CD14-positive monocyte (primary cell): ENCODE measurements around the gene KCNAB1. TPM values are rescaled to one million over a fixed set of nuclear protein-coding genes. Genes with fewer than 3 reads are reported as not detected.
A peak's percentile ranks its signal among the peaks of the same experiment; 100 is the strongest.

Source experiments
- DNase-seq, 3 donors: peaks; one replicate each; pipeline ENCODE4 v3.0.0-alpha.2; 2011 to 2022
- H2AFZ ChIP-seq: 2 replicates; pipeline ENCODE4 v1.6.0; 2012; ENCODE audit warnings: mild to moderate bottlenecking, low read depth, low read length, inconsistent platforms; ENCODE audit not compliant: insufficient read depth, poor library complexity, severe bottlenecking
- H3K27ac ChIP-seq, 2 donors: 1 replicate in 1 of 2; 2 replicates in 1 of 2; pipeline ENCODE4 v1.5.1; 2012 to 2013; ENCODE audit warnings: low read length in 2 of 2, control low read depth in 1 of 2, inconsistent platforms in 1 of 2, low read depth in 1 of 2, mild to moderate bottlenecking in 1 of 2
- H3K27me3 ChIP-seq, 2 donors: one replicate each; pipeline versions ENCODE4 v1.6.0 to v1.6.1; 2011 to 2013; ENCODE audit warnings: low read length in 2 of 2; ENCODE audit not compliant: control insufficient read depth in 2 of 2, insufficient read depth in 2 of 2
- H3K36me3 ChIP-seq, 2 donors: replicated peaks in 1 of 2; 1 replicate in 1 of 2; 2 replicates in 1 of 2; pipeline versions ENCODE4 v1.5.1 to v1.6.1; 2012 to 2013; ENCODE audit warnings: low read length in 2 of 2, control low read depth in 1 of 2, inconsistent platforms in 1 of 2, mild to moderate bottlenecking in 1 of 2; ENCODE audit not compliant: insufficient read depth in 2 of 2, control insufficient read depth in 1 of 2
- H3K4me1 ChIP-seq, 2 donors: 1 replicate in 1 of 2; 2 replicates in 1 of 2; pipeline versions ENCODE4 v1.5.1 to v1.6.1; 2012 to 2013; ENCODE audit warnings: low read length in 2 of 2, control low read depth in 1 of 2, inconsistent platforms in 1 of 2, mild to moderate bottlenecking in 1 of 2, moderate library complexity in 1 of 2; ENCODE audit not compliant: insufficient read depth in 2 of 2, control insufficient read depth in 1 of 2
- H3K4me2 ChIP-seq: replicated peaks from 2 replicates; pipeline ENCODE3; 2012; ENCODE audit warnings: low read length, moderate library complexity, mild to moderate bottlenecking; ENCODE audit not compliant: poor library complexity, severe bottlenecking; ENCODE audit errors: extremely low read depth
- H3K4me3 ChIP-seq, 3 experiments: fragments of 200-600 bp in 1 of 3; sonication (generic) in 1 of 3; replicated peaks in 1 of 3; 1 replicate in 2 of 3; 2 replicates in 1 of 3; pipeline ENCODE4 v1.5.1; 2011 to 2013; ENCODE audit warnings: low read length in 3 of 3, mild to moderate bottlenecking in 3 of 3, control low read depth in 2 of 3, low read depth in 2 of 3, inconsistent platforms in 1 of 3, moderate library complexity in 1 of 3
- H3K79me2 ChIP-seq: 2 replicates; pipeline ENCODE4 v1.6.0; 2012; ENCODE audit warnings: mild to moderate bottlenecking, control low read depth, inconsistent platforms, low read length, moderate library complexity; ENCODE audit not compliant: insufficient read depth
- H3K9ac ChIP-seq: 2 replicates; pipeline ENCODE4 v1.6.0; 2017; ENCODE audit warnings: low read length, mild to moderate bottlenecking; ENCODE audit not compliant: insufficient read depth, poor library complexity, severe bottlenecking
- H3K9me3 ChIP-seq, 2 donors: replicated peaks in 1 of 2; 1 replicate in 1 of 2; 2 replicates in 1 of 2; pipeline versions ENCODE4 v1.5.1 to v1.6.1; 2012 to 2013; ENCODE audit warnings: low read length in 2 of 2, control low read depth in 1 of 2; ENCODE audit not compliant: control insufficient read depth in 1 of 2, insufficient read depth in 1 of 2
- H4K20me1 ChIP-seq: 2 replicates; pipeline ENCODE4 v1.6.0; 2012; ENCODE audit warnings: mild to moderate bottlenecking, low read length, control low read depth, moderate library complexity; ENCODE audit not compliant: insufficient read depth
- H3K27ac Mint-ChIP-seq, 7 donors: one replicate each; pipeline ENCODE4 v1.8.0; 2020; ENCODE audit warnings: mild to moderate bottlenecking in 7 of 7, mixed read lengths in 7 of 7, moderate library complexity in 6 of 7, inconsistent platforms in 2 of 7
- H3K27me3 Mint-ChIP-seq, 3 donors: one replicate each; pipeline ENCODE4 v1.8.0; 2021 to 2022; ENCODE audit warnings: low read depth in 3 of 3, mild to moderate bottlenecking in 3 of 3, mixed read lengths in 3 of 3, moderate library complexity in 3 of 3, inconsistent platforms in 1 of 3
- H3K36me3 Mint-ChIP-seq, 2 donors: one replicate each; pipeline ENCODE4 v1.8.0; 2020; ENCODE audit warnings: mixed read lengths in 2 of 2, inconsistent platforms in 1 of 2, mild to moderate bottlenecking in 1 of 2
- H3K4me1 Mint-ChIP-seq: one replicate; pipeline ENCODE4 v1.8.0; 2020; ENCODE audit warnings: mild to moderate bottlenecking, mixed read lengths
- H3K4me3 Mint-ChIP-seq, 2 donors: one replicate each; pipeline ENCODE4 v1.8.0; 2020; ENCODE audit warnings: mild to moderate bottlenecking in 2 of 2, mixed read lengths in 2 of 2, moderate library complexity in 1 of 2
- H3K9me3 Mint-ChIP-seq, 7 donors: one replicate each; pipeline ENCODE4 v1.8.0; 2020 to 2022; ENCODE audit warnings: mixed read lengths in 7 of 7, mild to moderate bottlenecking in 6 of 7, moderate library complexity in 6 of 7, inconsistent platforms in 2 of 7
- CTCF ChIP-seq: fragments of 200-600 bp; IDR thresholded peaks from one replicate; pipeline ENCODE4 v1.8.0; 2022; ENCODE audit warnings: antibody characterized with exemption, mild to moderate bottlenecking
- WGBS: methylation state at CpG from one replicate; pipeline ENCODE4 v1.1.5; 2013; ENCODE audit warnings: missing lambda C conversion rate; ENCODE audit not compliant: insufficient coverage; 5-methylcytosine and 5-hydroxymethylcytosine counted together
- intact Hi-C, 2 donors: fragments of 100-400 bp; cut with micrococcal nuclease; formaldehyde crosslinking; loops; one replicate each; pipeline versions ENCODE4 v1.15.0 to v1.15.1; 2023
- polyA plus RNA-seq, 3 donors: library from polyadenylated mRNA; depleted of rRNA in 1 of 3; unstranded in 2 of 3; stranded (reverse) in 1 of 3; fragments of 300-500 nt in 2 of 3; fragments of >200 nt in 1 of 3; fragmentation: Illumina TruSeq in 2 of 3; gene quantifications; 1 replicate in 2 of 3; 2 replicates in 1 of 3; pipeline ENCODE4 v1.2.3, GENCODE V29; 2012 to 2021

The KCNAB1 gene
- polyA plus RNA-seq, 3 donors: 0.08 to 0.14 TPM; not detected in 1

- H3K4me2 ChIP-seq: no peak overlapping the region
- no peak for DNase-seq
- H3K27ac Mint-ChIP-seq: peak overlapping the region in 1 of 7 donors; percentile 68
- no peaks in the 10 kb centered on the region for H3K79me2 ChIP-seq
- TF ChIP-seq CTCF: no peak
- peaks cover 1% of the 10 kb centered on the region for H3K4me1 Mint-ChIP-seq
- H4K20me1 ChIP-seq: no peaks in the 10 kb centered on the region
- H3K4me3 Mint-ChIP-seq: no peak overlapping the region
- H3K27me3 ChIP-seq: no peaks in the 10 kb centered on the region
- no peaks in the 10 kb centered on the region for H3K36me3 Mint-ChIP-seq
- no peak overlapping the region for H3K27ac ChIP-seq
- no peak overlapping the region for H2AFZ ChIP-seq
- no peaks in the 10 kb centered on the region for H3K9me3 ChIP-seq
- intact Hi-C loops: no loop called here
- H3K9ac ChIP-seq: no peak overlapping the region
- 90% methylated on average over 2 of the region's 5 CpGs for WGBS
- H3K4me1 ChIP-seq: no peaks in the 10 kb centered on the region
- H3K9me3 Mint-ChIP-seq: peaks cover 0 to 1% (median 0%) of the 10 kb centered on the region in 7 donors
- H3K4me3 ChIP-seq: no peak overlapping the region
- H3K27me3 Mint-ChIP-seq: peaks cover 4 to 8% (median 4%) of the 10 kb centered on the region in 3 donors
- no peaks in the 10 kb centered on the region for H3K36me3 ChIP-seq
Observed at GRCh38 chr3:156513619-156514018, 393.2 kb downstream of the KCNAB1 start.

- Histone ChIP-seq H2AFZ (no peak overlapping the region), H3K9ac (no peak overlapping the region), H4K20me1 (no peaks in the 10 kb centered on the region), H3K36me3 (no peaks in the 10 kb centered on the region), H3K27me3 (peaks cover 0 to 6% of the 10 kb centered on the region in 2 donors), H3K4me2 (no peak overlapping the region), H3K4me3 (no peak overlapping the region), H3K79me2 (no peaks in the 10 kb centered on the region), H3K27ac (no peak overlapping the region), H3K9me3 (no peaks in the 10 kb centered on the region), H3K4me1 (no peaks in the 10 kb centered on the region)
- intact Hi-C loops: no loop called here
- DNase-seq: no peak
- no peaks in the 10 kb centered on the region for H3K36me3 Mint-ChIP-seq
- H3K9me3 Mint-ChIP-seq: peaks cover 0 to 1% (median 0%) of the 10 kb centered on the region in 7 donors
- 92% methylated on average over 2 of the region's 3 CpGs for WGBS
- H3K27me3 Mint-ChIP-seq: peaks cover 4 to 19% (median 6%) of the 10 kb centered on the region in 3 donors
- no peak for TF ChIP-seq CTCF
- no peak overlapping the region for H3K27ac Mint-ChIP-seq
- H3K4me1 Mint-ChIP-seq: peaks cover 4% of the 10 kb centered on the region
- H3K4me3 Mint-ChIP-seq: no peak overlapping the region
Observed at GRCh38 chr3:156516284-156516683, 395.9 kb downstream of the KCNAB1 start.
